SU-DHL-6 (cell line): Measurements from ENCODE around the gene POFUT1.

ENCODE experiments used
- EZH2phosphoT487 ChIP-seq: fragments of 200-600 bp; sonication (generic), shearing (Covaris generic); conservative IDR thresholded peaks from 2 replicates; pipeline ENCODE4 v1.6.1; 2018; ENCODE audit warnings: mild to moderate bottlenecking, antibody characterized with exemption, low read length, moderate library complexity, mixed read lengths
- TF ChIP-seq, protein P1 (sequence below): fragments of 200-600 bp; sonication (generic); IDR thresholded peaks from one replicate; pipeline ENCODE4 v1.5.1; 2017; ENCODE audit warnings: antibody characterized with exemption, mild to moderate bottlenecking, low read length, moderate library complexity; ENCODE audit not compliant: insufficient read depth, poor library complexity, severe bottlenecking

- TF ChIP-seq, protein P1, sequence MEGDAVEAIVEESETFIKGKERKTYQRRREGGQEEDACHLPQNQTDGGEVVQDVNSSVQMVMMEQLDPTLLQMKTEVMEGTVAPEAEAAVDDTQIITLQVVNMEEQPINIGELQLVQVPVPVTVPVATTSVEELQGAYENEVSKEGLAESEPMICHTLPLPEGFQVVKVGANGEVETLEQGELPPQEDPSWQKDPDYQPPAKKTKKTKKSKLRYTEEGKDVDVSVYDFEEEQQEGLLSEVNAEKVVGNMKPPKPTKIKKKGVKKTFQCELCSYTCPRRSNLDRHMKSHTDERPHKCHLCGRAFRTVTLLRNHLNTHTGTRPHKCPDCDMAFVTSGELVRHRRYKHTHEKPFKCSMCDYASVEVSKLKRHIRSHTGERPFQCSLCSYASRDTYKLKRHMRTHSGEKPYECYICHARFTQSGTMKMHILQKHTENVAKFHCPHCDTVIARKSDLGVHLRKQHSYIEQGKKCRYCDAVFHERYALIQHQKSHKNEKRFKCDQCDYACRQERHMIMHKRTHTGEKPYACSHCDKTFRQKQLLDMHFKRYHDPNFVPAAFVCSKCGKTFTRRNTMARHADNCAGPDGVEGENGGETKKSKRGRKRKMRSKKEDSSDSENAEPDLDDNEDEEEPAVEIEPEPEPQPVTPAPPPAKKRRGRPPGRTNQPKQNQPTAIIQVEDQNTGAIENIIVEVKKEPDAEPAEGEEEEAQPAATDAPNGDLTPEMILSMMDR = no peak
- no peak for TF ChIP-seq EZH2phosphoT487
These were observed 6.2 kb downstream of the POFUT1 start for GRCh38 chr20:32213870-32214269.
